Measurements from ENCODE around the gene CBFA2T3. TPM values are rescaled to one million over a fixed set of nuclear protein-coding genes. Genes with fewer than 3 reads are reported as not detected.

CBFA2T3 gene
- total RNA-seq, 6 experiments from 2014 or later, result 2.5 to 9.8 (median 4.2) TPM

DNA sequence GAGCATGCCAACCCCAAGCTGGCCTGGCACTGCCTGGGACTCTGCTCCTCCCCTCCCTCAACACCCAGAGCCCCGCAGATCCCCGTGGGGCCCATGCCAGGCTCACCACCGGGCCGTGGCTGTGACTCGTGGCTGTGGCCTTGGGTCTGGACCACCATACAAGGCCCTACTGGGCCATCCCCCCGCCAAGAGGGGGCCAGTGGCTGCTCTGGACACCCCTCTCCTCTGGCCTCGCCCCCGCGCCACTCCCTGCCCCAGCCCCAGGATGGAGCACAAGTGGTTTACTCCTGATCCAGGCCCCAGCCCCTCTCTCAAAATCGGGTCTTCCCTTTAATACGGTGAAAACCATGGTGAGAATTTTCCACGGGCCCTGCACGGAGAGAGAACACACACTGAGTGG, 113.6 kb downstream of the CBFA2T3 start:
- WGBS (ENCODE audit: insufficient coverage, low coverage, low lambda C conversion rate, missing lambda C conversion rate), result 80% methylated on average over 1 of the region's 13 CpGs
- H3K27ac ChIP-seq, result no peak overlapping the region
- peaks cover 0 to 29% (median 5%) of the 10 kb centered on the region in 4 donors for H3K36me3 ChIP-seq
- TF ChIP-seq POLR2A (IDR thresholded peaks at IDR 0.05), result no peak
- TF ChIP-seq, protein P1, sequence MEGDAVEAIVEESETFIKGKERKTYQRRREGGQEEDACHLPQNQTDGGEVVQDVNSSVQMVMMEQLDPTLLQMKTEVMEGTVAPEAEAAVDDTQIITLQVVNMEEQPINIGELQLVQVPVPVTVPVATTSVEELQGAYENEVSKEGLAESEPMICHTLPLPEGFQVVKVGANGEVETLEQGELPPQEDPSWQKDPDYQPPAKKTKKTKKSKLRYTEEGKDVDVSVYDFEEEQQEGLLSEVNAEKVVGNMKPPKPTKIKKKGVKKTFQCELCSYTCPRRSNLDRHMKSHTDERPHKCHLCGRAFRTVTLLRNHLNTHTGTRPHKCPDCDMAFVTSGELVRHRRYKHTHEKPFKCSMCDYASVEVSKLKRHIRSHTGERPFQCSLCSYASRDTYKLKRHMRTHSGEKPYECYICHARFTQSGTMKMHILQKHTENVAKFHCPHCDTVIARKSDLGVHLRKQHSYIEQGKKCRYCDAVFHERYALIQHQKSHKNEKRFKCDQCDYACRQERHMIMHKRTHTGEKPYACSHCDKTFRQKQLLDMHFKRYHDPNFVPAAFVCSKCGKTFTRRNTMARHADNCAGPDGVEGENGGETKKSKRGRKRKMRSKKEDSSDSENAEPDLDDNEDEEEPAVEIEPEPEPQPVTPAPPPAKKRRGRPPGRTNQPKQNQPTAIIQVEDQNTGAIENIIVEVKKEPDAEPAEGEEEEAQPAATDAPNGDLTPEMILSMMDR (IDR thresholded peaks at IDR 0.05), result no peak
- DNase-seq (no peak), ATAC-seq (no peak)
- H3K27me3 ChIP-seq, result no peaks in the 10 kb centered on the region
- no peaks in the 10 kb centered on the region for H3K9me3 ChIP-seq
- intact Hi-C loops (cut with DNase I), result loop anchor here in 1 of 2 donors (10.0 kb wide), 1 partner anchor 49 kb away; the partner anchor contains the start of gene APRT
- H3K4me1 ChIP-seq, result no peaks in the 10 kb centered on the region
- no peak overlapping the region for H3K4me3 ChIP-seq

DNA sequence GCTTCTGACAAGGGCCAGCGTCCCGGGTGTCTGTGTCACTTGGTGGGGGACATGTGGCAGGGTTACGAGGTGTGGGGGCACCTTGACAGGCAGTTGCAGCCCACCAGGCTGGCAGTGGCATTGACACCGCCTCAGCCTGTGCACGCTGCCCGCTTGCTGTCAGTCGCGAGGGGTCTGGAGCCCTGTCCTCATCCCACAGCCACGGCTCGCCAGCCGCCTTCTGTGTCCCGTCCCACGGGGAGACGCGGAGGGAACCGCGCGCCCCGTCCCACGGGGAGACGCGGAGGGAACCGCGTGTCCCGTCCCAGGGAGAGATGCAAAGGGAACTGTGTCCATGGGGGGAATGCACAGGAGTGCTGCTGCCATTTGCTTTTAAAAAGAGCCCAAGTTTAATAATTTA, 114.0 kb downstream of the CBFA2T3 start:
- no peak for DNase-seq

DNA sequence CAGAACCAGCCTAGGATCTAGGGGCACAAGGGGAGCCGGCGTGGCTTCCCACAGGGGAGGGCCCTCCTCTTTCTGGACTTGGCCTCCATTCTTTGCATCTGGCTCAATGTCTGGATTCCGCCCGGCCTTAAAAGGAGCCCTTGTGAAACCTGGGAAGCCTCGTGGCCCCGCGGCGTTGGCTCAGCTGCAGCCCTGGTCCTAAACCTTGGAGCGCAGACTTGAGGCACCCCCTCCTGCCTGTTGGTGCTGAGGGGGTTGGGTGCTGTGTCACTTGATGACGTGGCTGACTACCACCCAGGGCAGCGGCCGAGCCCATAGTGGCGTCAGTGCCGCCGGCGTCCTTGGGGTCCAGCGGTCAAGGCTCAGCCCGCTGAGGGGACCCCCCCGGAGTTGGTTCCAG, 115.6 kb downstream of the CBFA2T3 start:
- H3K27ac ChIP-seq, result no peak overlapping the region
- no peaks in the 10 kb centered on the region for H3K9me3 ChIP-seq
- no peak for ATAC-seq
- no peaks in the 10 kb centered on the region for H3K27me3 ChIP-seq
- intact Hi-C loops (cut with DNase I), result loop anchor here in 1 of 2 donors (10.0 kb wide), 1 partner anchor 47 kb away; the partner anchor contains the start of gene APRT
- no peak for DNase-seq
- no CpG with 5 or more reads among the region's 19 CpGs for WGBS (ENCODE audit: insufficient coverage, low coverage, low lambda C conversion rate, missing lambda C conversion rate)
- peaks cover 0 to 29% (median 5%) of the 10 kb centered on the region in 4 donors for H3K36me3 ChIP-seq
- H3K4me3 ChIP-seq, result no peak overlapping the region
- TF ChIP-seq, protein P1 (IDR thresholded peaks at IDR 0.05), result no peak
- no peak for TF ChIP-seq POLR2A (IDR thresholded peaks at IDR 0.05)
- peaks cover 0 to 6% (median 3%) of the 10 kb centered on the region in 4 donors for H3K4me1 ChIP-seq

More for the DNA sequence above, 114.0 kb downstream of the CBFA2T3 start:
- Histone ChIP-seq H3K36me3 (peaks cover 0 to 29% (median 5%) of the 10 kb centered on the region in 4 donors), H3K4me3 (no peak overlapping the region), H3K4me1 (peaks cover 0 to 4% (median 2%) of the 10 kb centered on the region in 4 donors), H3K9me3 (no peaks in the 10 kb centered on the region), H3K27me3 (no peaks in the 10 kb centered on the region), H3K27ac (no peak overlapping the region)
- WGBS (ENCODE audit: insufficient coverage, low coverage, low lambda C conversion rate, missing lambda C conversion rate), result 76% methylated on average over 5 of the region's 25 CpGs
- TF ChIP-seq POLR2A (IDR thresholded peaks at IDR 0.05), result no peak
- TF ChIP-seq, protein P1 (IDR thresholded peaks at IDR 0.05), result no peak
- intact Hi-C loops (cut with DNase I), result loop anchor here in 1 of 2 donors (10.0 kb wide), 1 partner anchor 48 kb away; the partner anchor contains the start of gene APRT
- ATAC-seq, result no peak

DNA sequence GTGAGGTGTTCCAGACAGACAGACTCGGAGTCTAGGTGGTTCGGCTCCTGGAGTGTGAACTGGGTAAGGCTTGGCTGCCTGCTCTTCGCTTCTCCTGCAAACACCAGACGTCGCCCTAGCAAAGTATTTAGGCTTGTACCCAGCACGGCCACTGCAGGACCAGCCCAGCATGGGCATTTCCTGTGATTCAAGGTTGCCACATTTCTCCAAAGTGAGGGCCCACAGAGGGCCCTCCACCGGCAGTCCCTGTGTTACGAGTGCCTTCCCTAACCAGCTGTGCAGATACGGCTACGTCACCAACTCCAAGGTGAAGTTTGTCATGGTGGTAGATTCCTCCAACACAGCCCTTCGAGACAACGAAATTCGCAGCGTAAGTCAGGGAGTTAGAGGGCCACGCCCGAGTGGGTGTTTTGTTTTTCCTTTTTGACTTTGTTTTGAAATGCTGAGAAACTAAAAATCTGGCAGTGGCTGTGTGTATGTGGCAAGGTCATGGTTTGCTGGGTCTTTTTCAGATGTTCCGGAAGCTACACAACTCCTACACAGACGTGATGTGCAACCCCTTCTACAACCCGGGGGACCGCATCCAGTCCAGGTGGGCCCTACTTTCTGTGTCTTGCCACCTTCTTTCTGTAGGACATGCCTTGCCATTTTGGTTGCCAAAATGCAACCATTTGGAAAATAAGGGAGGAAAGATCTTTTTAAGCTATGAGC, 117.5 kb downstream of the CBFA2T3 start:
- Histone ChIP-seq H3K27ac (no peak overlapping the region), H3K9me3 (no peaks in the 10 kb centered on the region), H3K4me3 (no peak overlapping the region), H3K36me3 (peaks cover 0 to 29% (median 5%) of the 10 kb centered on the region in 4 donors), H3K27me3 (no peaks in the 10 kb centered on the region), H3K4me1 (peaks cover 0 to 18% (median 7%) of the 10 kb centered on the region in 4 donors)
- intact Hi-C loops (cut with DNase I), result loop anchor here in 1 of 2 donors (10.0 kb wide), 1 partner anchor 45 kb away; the partner anchor contains the start of gene APRT
- no peak for ATAC-seq
- TF ChIP-seq, protein P1 (IDR thresholded peaks at IDR 0.05), result no peak
- TF ChIP-seq POLR2A (IDR thresholded peaks at IDR 0.05), result no peak
- DNase-seq, result no peak
- WGBS (ENCODE audit: insufficient coverage, low coverage, low lambda C conversion rate, missing lambda C conversion rate), result 89% methylated on average over 14 of the region's 20 CpGs
